Hematopoietic multipotent progenitor cell treated with erythropoietin and hydrocortisone succinate and interleukin-3 and kit ligand, for 4 days (in vitro differentiated cells): ENCODE measurements around the gene PLAAT4.
"Not testable (repeated sequence)": the region's sequence is repeated elsewhere in the genome, so short reads cannot be mapped to it uniquely, and the experiment has no call there.

Source experiments
- DNase-seq: peaks from one replicate; pipeline ENCODE4 v3.0.0-alpha.2; 2015

The PLAAT4 gene

DNA sequence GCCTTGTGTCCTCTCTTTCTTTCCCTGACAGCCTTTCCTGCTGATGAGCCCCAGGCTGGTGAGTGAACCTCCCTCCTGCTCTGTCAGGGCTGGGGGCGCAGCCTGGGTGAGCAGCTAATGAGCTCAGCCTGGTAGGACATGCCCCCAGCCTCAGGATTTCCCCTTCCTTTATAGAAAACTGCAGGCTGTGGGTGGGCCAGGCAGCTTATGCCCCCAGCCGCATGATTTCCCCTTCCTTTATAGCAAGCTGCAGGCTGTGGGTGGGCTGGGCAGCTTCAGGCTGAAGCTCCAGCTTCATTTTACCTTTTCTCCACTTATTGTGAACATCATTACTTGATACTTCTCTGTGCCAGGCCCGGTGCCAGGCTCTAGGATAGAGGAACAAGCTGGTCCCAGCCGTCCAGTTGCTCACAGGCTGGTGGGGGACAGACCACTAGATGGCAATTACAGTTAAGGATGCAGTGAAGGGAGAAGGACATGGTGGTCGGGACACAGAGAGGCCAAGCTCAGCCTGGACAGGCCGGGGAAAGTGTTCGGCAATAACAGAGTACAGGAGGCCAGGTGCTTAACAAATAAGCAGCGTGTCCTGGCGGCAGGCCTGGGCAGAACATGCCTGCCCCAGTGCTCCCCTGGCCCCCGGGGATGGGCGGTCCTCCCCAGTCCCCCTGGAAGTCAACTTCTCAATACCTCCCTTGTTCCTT is 25.4 kb upstream of the PLAAT4 start:
- DNase-seq = no peak

DNA sequence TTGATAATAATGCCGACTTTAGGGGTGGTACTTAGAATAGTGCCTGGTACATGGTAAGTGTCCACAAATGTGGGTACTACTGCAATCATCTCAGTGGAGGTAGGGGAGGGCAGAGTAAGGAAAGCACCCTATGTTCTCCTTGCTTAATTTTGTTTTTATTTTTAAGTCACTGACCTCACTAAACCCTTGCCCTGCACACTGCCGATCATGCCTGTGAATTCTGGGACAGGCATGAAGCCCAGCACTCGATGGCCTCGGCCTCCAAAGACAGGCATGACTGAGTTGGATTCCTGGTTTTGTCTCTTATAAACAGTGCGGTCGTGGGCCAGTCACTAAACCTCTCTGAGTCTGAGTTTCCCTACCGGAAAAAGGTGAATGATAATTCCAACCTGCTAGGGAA is 23.8 kb upstream of the PLAAT4 start:
- DNase-seq = no peak

DNA sequence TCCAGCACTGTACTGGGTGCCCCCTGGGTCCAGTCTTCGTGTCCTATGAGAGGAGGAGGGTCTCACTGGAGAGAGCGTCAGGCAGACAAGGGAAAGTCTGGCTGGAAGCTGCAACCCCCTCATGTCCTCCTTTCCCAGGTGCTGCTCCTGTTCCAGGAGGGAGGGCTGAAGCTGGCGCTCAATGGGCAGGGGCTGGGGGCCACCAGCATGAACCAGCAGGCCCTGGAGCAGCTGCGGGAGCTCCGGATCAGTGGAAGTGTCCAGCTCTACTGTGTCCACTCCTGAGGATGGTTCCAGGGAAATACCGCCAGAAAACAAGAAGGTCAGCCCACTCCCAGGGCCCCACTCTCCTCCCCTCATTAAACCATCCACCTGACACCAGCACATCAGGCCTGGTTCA is 20.5 kb upstream of the PLAAT4 start:
- no peak for DNase-seq

DNA sequence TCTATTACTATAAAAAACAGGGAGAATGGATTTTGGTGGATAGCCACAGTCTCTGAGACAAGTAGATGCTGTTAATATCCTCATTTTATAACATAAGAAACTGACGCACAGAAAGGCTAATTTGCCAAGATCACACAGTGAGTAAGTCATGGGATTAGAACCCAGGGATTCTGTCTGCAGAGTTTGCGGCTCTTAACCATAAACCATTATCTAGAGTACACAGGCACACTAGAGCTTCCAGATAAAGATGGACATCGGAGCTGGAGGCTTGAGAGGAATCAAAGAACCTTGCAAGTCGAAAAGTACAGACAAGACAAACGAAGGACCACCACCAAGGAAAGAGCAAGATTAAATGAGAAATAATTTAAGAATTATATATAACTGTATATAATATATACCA is 19.5 kb upstream of the PLAAT4 start:
- peak; percentile 92 for DNase-seq

DNA sequence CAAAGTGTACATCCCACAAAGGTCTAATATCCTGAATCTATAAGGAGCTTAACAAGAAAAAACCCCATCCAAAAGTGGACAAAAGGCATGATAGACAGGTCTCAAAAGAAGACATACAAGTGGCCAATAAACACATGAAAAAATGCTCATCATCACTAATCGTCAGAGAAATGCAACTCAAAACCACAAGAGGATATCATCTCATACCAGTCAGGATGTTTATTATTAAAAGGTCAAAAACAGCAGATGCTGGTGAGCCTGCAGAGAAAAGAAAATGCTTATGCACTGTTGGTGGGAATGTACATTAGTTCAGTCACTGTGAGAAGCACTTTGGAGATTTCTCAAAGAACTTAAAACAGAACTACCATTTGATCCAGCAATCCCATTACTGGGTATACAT is 18.1 kb upstream of the PLAAT4 start:
- peak; percentile 81 for DNase-seq

DNA sequence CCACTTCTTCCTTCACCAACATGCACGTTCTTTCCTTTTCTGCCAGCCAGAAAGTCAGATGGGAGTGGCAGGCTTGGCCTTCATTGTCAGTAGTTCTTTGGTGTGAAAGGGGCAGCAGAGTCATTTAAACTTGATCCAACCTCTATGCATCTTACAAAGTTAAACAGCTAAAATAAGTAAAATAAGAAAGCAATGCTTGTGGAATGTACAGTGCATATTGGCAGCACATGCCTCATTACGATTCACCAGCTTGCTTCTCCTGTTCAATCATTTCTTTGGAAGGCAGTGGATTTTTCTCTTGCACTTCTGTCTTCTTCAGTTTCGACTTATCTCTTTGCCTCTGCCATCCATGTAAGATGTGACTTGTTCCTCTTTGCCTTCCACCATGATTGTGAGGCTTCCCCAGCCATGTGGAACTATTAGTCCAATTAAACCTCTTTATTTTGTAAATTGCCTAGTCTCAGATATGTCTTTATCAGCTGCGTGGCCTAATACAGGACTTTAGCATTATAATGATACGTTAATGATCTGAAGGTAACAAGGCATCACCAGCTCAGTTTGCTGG is 15.9 kb upstream of the PLAAT4 start:
- no peak for DNase-seq

DNA sequence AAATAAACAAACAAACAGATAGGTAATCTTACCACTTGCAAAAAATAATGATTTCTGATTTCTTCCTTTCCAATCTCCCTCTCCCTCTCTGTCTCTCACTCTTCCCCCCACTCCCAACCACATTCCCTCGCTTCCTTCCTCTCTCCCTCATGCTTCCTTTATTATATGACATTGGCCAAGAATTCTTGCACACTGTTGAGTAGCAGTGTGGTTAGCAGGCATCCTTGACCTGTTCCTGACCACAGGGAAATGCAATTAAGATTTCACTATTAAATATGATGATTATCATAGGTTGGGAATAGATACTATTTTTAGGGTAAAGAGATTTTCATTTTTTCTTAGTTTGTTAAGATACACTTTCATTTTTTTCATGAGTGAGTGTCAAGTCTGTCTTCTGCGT is 14.7 kb upstream of the PLAAT4 start:
- no peak for DNase-seq

DNA sequence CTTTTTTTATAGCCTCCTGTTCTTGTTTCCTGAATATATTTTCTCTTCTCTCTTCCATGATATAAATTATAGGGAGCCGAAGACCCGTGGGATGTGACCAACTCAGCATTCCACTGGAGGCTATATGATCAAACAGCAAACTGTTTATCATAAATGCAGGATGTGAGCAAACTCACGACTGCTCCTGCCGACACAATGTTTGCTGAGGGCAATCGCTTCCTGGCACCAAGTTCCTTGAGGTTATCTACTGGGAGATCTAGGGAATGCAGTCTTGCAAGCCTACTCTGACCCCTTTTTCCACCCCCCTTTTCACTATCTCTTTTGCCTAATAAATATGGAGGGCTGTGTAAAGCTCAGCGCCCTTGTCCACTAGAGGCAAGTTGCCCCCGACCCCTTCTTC is 13.5 kb upstream of the PLAAT4 start:
- no peak for DNase-seq

DNA sequence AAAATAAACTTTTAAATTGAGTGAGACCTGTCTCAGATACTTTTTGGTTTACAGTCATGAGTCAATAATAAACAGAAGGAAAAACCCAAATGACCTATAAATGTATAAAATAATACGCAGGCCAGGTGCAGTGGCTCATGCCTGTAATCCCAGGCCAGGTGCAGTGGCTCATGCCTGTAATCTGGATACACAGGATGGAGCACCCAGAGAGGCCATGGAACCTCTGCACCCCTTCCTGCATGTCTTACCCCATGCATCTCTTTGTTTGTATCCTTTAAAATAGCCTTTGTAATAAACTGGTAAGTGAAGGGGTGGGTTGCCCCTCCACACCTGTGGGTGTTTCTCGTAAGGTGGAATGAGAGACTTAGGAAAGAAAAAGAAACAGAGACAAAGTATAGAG is 8.9 kb upstream of the PLAAT4 start:
- no peak for DNase-seq

DNA sequence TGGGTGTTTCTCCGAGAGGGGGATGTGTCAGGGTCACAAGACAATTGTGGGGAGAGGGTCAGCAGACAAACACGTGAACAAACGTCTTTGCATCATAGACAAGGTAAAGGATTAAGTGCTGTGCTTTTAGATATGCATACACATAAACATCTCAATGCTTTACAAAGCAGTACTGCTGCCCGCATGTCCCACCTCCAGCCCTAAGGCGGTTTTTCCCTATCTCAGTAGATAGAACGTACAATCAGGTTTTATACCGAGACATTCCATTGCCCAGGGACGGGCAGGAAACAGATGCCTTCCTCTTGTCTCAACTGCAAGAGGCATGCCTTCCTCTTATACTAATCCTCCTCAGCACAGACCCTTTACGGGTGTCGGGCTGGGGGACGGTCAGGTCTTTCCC is 8.5 kb upstream of the PLAAT4 start:
- not testable (repeated sequence) for DNase-seq

DNA sequence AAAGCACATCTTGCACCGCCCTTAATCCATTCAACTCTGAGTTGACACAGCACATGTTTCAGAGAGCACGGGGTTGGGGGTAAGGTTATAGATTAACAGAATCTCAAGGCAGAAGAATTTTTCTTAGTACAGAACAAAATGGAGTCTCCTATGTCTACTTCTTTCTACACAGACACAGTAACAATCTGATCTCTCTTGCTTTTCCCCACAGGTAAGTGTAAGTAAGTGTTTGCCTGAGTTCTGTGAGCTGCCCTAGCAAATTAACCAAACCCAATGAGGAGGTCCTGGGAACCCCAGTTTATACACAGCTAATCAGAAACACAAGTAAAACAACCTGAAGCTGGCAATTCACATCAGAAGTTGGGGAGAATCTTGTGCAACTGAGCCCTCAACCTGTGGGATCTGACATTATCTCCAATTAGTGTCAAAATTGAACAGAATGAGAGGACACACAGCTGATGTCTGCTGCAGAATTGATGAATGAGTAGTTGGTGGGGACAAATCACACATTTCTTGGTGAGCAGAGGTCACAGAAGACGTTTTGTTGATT is 7.8 kb upstream of the PLAAT4 start:
- not testable (repeated sequence) for DNase-seq

DNA sequence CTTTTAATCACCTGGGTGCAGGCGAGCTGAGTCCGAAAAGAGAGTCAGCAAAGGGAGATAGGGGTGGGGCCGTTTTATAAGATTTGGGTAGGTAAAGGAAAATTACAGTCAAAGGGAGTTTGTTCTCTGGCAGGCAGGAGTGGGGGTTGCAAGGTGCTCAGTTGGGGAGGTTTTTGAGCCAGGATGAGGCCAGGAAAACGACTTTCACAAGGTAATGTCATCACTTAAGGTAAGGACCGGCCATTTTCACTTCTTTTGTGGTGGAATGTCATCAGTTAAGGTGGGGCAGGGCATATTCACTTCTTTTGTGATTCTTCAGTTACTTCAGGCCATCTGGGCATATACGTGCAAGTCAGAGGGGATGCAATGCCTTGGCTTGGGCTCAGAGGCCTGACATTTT is 7.2 kb upstream of the PLAAT4 start:
- not testable (repeated sequence) for DNase-seq

DNA sequence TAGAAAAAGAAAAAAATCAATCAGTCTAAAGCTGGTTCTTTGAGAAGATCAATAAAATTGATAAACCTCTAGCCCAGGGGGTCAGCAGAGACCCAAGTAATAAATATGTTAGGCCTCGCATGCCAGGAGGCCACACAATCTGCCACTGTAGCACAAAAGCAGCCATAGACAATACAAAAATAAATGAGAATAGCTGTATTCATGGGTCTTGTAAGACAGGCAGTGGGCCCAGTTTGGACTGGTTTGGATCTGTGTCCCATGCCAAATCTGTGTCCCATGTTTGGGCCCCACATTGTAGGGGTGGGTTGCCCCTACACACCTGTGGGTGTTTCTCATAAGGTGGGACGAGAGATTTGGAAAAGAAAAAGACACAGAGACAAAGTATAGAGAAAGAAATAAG is 6.6 kb upstream of the PLAAT4 start:
- no peak for DNase-seq

DNA sequence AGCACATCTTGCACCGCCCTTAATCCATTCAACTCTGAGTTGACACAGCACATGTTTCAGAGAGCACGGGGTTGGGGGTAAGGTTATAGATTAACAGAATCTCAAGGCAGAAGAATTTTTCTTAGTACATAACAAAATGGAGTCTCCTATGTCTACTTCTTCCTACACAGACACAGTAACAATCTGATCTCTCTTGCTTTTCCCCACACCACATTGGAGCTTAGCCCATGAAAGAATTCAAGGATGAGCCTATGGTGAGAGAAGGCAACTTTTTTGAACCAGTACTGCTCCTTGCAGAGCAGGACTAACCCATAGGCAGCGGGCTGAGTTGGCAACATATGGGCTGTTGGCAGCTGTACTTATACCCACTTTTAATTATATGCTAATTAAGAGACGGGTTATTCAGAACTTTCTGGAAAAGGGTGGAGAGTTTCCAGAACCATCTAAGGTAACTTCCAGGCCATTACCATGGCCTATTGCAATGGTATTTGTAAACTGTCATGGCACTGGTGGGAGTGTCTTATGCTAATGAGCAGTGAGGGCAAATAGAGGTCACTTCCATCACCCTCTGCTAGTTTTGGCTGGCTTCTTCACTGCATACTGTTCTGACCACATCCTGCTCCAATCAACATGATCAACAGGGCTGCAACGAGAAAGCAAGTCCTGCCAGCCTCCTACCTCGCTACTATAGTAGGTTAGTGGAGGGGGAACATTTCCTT is 5.4 kb upstream of the PLAAT4 start:
- DNase-seq = peak; percentile 68

DNA sequence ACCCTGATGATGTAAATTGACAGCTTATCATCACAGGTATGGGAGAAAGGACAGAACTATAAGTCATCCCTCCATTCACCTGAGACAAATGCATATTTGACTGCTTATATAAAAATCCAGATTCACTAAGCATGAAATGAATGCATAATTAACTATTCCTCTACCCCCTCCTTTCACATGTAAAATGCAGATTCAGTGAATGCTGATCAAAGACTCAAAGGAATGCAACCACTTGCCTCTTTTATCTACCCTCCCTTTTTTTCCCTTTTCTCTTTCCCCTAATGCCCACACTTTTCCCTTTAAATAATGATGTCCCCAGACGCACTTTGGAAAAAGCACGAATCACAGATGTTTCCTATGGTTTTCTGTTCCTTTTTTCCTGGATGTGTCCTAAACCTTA is 4.5 kb upstream of the PLAAT4 start:
- DNase-seq = no peak

DNA sequence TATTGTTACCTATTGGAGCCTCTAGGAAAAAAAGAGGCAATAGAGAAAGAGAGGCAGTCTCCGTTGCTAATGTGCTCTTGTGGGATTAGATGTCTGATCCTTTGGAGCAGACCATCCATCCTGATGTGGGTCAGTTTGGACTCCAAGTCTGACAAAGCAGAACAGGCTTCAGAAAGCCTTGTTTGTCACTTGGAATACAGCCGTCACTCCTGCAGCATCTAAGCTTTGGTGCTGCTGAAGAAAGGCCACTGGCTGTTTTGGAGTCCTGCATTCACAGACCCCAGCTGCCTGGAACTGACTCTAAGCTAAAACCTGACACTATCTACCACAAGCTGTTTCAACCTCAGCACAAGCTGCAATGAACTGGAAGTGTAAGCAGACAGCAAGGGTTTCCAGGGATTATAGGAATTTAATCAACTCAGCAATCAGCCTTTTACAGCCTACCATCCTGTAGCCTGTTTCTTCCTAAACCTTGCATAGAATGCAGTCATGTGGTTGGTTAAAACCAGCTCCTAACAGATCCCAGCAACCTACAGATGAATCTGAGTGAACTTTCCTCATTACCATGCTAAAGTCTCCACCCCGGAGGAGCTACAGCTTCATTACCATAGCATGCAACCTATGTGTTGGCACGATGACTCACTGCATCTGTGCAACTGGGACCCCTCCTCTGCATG is 3.7 kb upstream of the PLAAT4 start:
- no peak for DNase-seq

DNA sequence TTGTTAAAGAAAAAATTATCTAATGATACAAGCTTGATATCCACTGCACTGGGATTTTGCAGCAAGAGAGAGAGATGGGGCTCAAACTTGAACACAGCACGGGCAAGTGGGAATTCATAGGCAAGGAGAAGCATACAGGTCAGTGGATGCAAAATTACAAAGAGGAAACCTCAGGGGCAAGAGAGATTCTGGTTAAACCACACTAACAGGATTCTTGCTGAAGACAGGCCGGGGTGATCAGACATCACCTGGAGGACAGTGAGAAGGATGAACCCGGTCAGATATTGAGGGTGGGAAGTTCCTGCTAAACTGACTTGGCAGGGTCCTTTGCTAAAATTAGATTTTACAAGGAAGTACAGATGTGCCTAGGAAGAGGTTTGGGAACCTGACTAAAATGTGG is 2.5 kb upstream of the PLAAT4 start:
- no peak for DNase-seq

DNA sequence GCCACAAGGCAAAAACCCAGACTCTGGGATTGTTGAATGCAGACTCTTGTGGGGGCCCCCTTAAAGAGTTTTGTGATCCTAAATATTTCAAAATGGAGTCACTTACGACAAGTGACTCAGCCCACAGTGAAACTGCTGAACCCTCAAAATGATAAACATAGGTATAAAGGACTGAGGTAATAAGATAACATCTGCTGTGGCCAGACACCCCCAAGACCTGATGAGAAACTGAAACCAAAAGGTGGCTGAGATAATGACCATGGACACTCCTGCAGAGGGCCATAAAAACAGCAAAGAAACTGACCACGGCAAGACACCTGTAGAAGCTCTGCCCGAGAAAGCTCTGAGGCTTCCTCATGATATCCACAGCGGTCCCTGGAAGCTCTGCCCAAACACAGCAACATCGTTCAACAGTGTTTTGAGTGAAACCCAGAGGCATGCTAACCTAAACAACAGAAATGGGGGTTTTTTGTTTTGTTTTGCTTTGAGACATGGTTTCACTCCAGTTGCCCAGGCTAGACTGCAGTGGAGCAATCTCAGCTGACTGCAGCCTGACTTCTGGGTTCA is 1.6 kb upstream of the PLAAT4 start:
- no peak for DNase-seq

DNA sequence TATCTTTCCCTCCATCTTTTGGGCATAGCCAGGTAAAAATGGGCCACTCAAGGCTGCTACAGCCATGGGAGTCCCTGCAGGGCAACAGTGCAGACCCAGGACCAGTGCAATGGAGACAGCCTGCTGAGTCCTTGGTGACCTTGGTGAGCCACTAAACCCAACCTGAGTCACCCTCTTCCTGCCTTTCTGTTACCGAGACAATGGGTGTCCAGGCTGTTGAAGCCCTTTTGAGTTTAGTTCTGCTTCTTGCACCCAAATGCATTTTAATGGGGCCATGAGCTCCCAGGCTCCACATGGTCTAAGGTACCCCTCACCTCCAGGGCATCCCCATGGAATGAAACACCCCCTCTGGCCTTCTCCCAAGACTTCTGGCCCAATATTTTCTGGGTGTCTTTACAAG is 874 bp upstream of the PLAAT4 start:
- peak; percentile 21 for DNase-seq

DNA sequence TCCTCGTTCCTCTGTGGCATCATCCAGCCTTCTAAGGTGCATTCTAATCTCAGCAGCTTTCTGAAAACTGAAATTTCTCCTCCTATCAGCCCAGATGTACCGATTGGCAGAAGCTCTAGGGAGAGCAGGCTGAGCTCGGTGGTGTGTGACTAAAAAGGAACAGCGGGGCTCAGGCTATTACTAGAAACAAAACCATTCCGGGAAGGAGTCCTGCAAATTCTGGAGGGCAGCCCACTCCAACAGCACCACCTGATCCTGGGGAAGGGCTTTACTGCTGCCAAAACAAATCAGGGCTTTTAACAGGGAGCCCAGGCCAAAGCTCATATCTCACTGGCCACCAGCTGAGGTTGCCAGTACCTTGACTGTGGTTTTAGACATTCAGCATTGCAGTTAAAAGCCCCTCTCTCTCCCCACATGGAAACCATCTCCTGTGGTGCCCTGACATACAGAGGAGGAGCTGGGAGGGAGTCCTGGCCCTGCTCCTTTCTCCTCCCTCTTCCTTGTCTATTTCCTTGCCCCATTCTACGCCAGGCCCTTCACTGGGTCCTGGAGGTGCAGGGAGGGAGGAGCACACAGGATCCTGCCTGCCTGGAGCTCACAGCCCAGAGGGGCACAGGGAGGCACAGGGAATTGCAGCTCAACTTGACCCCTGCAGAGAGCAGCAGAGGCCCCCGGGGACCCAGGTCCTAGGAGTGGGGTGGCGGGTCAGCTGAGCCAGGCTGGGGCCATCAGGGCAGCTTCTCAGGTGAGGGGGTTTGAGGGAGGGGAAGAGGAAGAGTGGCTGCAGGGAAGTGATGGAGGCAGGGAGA is 889 bp downstream of the PLAAT4 start:
- DNase-seq = no peak

DNA sequence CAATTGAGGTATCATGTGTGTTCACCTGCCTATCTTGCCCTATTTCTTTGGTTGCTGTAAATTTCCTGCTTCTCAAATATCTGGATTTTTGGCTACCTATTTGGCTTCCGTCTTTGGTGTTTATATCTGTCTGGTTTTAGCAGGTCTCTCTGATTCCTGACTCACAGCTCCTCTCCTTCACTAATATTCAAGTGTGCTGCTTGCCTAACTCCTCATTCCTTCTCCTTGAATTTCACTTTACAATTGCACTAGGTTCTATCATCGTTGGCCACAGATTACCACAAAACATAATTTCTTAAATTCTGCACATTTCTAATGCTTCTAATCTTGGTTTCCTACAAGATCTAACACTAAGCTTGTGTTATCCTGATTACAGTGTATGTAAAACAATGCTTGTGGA is 5.9 kb downstream of the PLAAT4 start:
- not testable (repeated sequence) for DNase-seq

DNA sequence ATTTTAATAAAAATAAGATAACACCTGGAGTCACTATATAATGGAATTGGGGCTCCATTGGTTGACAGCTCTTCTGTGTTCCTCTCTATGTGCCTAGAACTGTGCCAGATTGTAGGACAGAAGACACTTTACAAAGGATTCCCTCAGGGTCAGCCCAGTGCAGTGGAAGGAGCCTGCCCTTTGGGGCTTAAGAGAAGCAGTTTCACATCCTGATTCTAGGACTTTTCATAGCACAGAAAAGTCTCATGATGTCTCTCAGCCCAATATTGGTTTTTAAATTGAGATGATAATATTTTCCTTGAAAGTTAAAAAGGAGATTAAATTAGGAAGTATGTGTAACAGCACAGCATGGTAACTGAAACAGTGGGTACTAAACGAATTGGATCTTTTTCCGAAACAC is 7.1 kb downstream of the PLAAT4 start:
- DNase-seq = no peak
